ENCODE measurements around the gene SART3.

DNA sequence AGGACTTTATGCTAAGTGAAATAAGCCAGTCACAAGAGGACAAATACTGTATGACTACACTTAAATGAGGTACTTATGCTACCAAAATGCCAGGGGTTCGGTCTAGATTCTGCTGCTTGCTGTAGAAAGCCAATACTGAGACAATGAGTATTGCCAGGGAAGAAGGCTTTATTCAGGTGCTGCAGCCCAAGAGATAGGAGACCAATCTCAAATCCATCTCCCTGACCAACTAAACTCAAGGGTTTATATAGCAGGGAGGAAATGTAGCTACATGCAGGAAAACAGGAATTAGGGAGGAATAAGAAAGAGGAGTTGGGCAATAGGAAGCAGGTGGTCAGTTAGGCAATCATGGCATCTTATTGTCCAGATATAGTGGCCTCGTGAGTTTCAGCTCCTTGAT, 58.1 kb downstream of the SART3 start:
- TF ChIP-seq, protein P1, sequence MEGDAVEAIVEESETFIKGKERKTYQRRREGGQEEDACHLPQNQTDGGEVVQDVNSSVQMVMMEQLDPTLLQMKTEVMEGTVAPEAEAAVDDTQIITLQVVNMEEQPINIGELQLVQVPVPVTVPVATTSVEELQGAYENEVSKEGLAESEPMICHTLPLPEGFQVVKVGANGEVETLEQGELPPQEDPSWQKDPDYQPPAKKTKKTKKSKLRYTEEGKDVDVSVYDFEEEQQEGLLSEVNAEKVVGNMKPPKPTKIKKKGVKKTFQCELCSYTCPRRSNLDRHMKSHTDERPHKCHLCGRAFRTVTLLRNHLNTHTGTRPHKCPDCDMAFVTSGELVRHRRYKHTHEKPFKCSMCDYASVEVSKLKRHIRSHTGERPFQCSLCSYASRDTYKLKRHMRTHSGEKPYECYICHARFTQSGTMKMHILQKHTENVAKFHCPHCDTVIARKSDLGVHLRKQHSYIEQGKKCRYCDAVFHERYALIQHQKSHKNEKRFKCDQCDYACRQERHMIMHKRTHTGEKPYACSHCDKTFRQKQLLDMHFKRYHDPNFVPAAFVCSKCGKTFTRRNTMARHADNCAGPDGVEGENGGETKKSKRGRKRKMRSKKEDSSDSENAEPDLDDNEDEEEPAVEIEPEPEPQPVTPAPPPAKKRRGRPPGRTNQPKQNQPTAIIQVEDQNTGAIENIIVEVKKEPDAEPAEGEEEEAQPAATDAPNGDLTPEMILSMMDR (optimal IDR thresholded peaks at IDR 0.05 in 1 of 3, IDR thresholded peaks at IDR 0.05 in 1 of 3, conservative IDR thresholded peaks at IDR 0.05 in 1 of 3; ENCODE audit: extremely low read depth in 1 of 3, insufficient read depth in 2 of 3, low read length in 3 of 3) = no peak
- no peak for TF ChIP-seq EZH2 (IDR thresholded peaks at IDR 0.05; ENCODE audit: low read length)
